ENCODE measurements around the gene NFKBIB. TPM values are rescaled to one million over a fixed set of nuclear protein-coding genes. Genes with fewer than 3 reads are reported as not detected.

NFKBIB gene
- total RNA-seq, 2 experiments from 2014 or later = 29.3 to 30.1 TPM

DNA sequence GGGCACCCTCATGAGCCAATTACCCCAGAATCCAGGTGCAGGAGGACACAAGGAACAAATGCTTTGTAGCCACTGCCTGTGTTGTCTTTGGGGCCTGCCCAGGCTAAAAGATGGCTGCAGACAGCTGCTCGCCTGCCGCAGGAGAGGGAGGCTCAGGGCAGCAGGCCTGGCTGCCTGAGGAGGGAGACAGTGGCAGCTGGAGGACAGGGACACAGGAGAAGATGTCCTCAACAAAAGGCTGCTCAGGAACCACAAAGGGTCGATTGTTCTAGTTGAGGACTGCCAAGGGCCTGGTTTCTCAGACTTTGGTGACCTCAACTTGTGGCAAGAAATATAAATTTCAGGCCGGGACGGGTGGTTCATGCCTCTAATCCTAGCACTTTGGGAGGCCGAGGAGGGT is 8.0 kb upstream of the NFKBIB start:
- peaks cover 6% of the 10 kb centered on the region for H3K4me1 Mint-ChIP-seq (ENCODE audit: low read depth)
- Histone ChIP-seq H3K4me3 (ENCODE audit: low read length) (no peak overlapping the region), H3K9me3 (ENCODE audit: control insufficient read depth in 1 of 2, insufficient read depth in 1 of 2, low read length in 2 of 2) (no peaks in the 10 kb centered on the region), H3K36me3 (ENCODE audit: insufficient read depth, low read length) (peaks cover 40% of the 10 kb centered on the region), H3K27ac (ENCODE audit: low read depth in 1 of 2, low read length in 2 of 2) (no peak overlapping the region), H3K27me3 (ENCODE audit: control insufficient read depth in 1 of 2, insufficient read depth in 2 of 2, low read length in 2 of 2) (no peaks in the 10 kb centered on the region), H3K4me1 (ENCODE audit: insufficient read depth, low read length) (peaks cover 16% of the 10 kb centered on the region)
- intact Hi-C loops (cut with DNase I, micrococcal nuclease) = no loop called here
- H3K4me3 Mint-ChIP-seq = no peak overlapping the region
- peaks cover 29% of the 10 kb centered on the region for H3K36me3 Mint-ChIP-seq (ENCODE audit: low read depth)
- ATAC-seq (ENCODE audit: poor library complexity) (no peak), DNase-seq (peak in 1 of 14 experiments; percentile 2)
- ChIA-PET POLR2A (no interaction called here), CTCF (no interaction called here)
- TF ChIP-seq CTCF (IDR thresholded peaks at IDR 0.05) = no peak
- no peak overlapping the region for H3K27ac Mint-ChIP-seq
- no peaks in the 10 kb centered on the region for H3K9me3 Mint-ChIP-seq
- no peaks in the 10 kb centered on the region for H3K27me3 Mint-ChIP-seq

DNA sequence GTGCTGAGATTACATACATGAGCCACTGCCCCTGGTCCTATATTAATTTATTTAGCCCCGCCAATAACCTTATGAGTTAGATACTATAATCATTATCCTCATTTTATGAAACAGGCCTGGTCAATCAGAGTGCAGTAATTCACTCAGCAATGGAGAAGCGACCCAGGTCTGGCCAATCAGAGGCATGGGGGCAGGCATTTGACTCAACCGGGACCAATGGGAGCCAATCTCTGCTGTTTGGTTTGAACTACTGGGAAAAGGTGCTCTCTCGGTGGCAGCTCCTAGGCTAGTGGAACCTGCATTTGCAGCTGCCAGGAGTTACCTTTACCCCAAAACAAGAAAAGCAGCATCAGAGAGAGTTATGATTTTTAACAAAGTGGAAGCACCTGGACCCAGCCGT is 6.9 kb upstream of the NFKBIB start:
- intact Hi-C loops (cut with DNase I, micrococcal nuclease) = no loop called here
- H3K4me3 ChIP-seq (ENCODE audit: low read length) = no peak overlapping the region
- no peak overlapping the region for H3K4me3 Mint-ChIP-seq
- no peak for ATAC-seq (ENCODE audit: poor library complexity)
- H3K27ac Mint-ChIP-seq = no peak overlapping the region
- H3K4me1 ChIP-seq (ENCODE audit: insufficient read depth, low read length) = peaks cover 16% of the 10 kb centered on the region
- no peaks in the 10 kb centered on the region for H3K27me3 Mint-ChIP-seq
- DNase-seq = no peak
- ChIA-PET POLR2A (no interaction called here), CTCF (no interaction called here)
- H3K36me3 ChIP-seq (ENCODE audit: insufficient read depth, low read length) = peaks cover 40% of the 10 kb centered on the region
- TF ChIP-seq CTCF (IDR thresholded peaks at IDR 0.05) = no peak
- no peaks in the 10 kb centered on the region for H3K27me3 ChIP-seq (ENCODE audit: control insufficient read depth in 1 of 2, insufficient read depth in 2 of 2, low read length in 2 of 2)
- no peak overlapping the region for H3K27ac ChIP-seq (ENCODE audit: low read depth in 1 of 2, low read length in 2 of 2)
- H3K36me3 Mint-ChIP-seq (ENCODE audit: low read depth) = peaks cover 23% of the 10 kb centered on the region
- no peaks in the 10 kb centered on the region for H3K9me3 Mint-ChIP-seq
- peaks cover 5% of the 10 kb centered on the region for H3K4me1 Mint-ChIP-seq (ENCODE audit: low read depth)
- no peaks in the 10 kb centered on the region for H3K9me3 ChIP-seq (ENCODE audit: control insufficient read depth in 1 of 2, insufficient read depth in 1 of 2, low read length in 2 of 2)

GRCh38 chr19:38893341-38893771 is 6.4 kb upstream of the NFKBIB start:
- no peaks in the 10 kb centered on the region for H3K9me3 Mint-ChIP-seq
- DNase-seq (no peak), ATAC-seq (ENCODE audit: poor library complexity) (no peak)
- peaks cover 10% of the 10 kb centered on the region for H3K4me1 Mint-ChIP-seq (ENCODE audit: low read depth)
- TF ChIP-seq CTCF (IDR thresholded peaks at IDR 0.05) = no peak
- Histone ChIP-seq H3K4me3 (ENCODE audit: low read length) (no peak overlapping the region), H3K4me1 (ENCODE audit: insufficient read depth, low read length) (peaks cover 21% of the 10 kb centered on the region), H3K27me3 (ENCODE audit: control insufficient read depth in 1 of 2, insufficient read depth in 2 of 2, low read length in 2 of 2) (no peaks in the 10 kb centered on the region), H3K27ac (ENCODE audit: low read depth in 1 of 2, low read length in 2 of 2) (no peak overlapping the region), H3K9me3 (ENCODE audit: control insufficient read depth in 1 of 2, insufficient read depth in 1 of 2, low read length in 2 of 2) (no peaks in the 10 kb centered on the region), H3K36me3 (ENCODE audit: insufficient read depth, low read length) (peaks cover 36% of the 10 kb centered on the region)
- H3K4me3 Mint-ChIP-seq = no peak overlapping the region
- ChIA-PET CTCF (no interaction called here), POLR2A (no interaction called here)
- H3K27ac Mint-ChIP-seq = no peak overlapping the region
- H3K36me3 Mint-ChIP-seq (ENCODE audit: low read depth) = peaks cover 19% of the 10 kb centered on the region
- intact Hi-C loops (cut with DNase I, micrococcal nuclease) = no loop called here
- no peaks in the 10 kb centered on the region for H3K27me3 Mint-ChIP-seq

Data from CD4-positive, alpha-beta T cell (primary cell).